ENCODE measurements around the gene PARD3.
A peak's percentile ranks its signal among the peaks of the same experiment; 100 is the strongest.

Gene PARD3

GRCh38 chr10:34679177-34679576 lies 135.9 kb downstream of the PARD3 start:
- DNase-seq, result no peak

DNA sequence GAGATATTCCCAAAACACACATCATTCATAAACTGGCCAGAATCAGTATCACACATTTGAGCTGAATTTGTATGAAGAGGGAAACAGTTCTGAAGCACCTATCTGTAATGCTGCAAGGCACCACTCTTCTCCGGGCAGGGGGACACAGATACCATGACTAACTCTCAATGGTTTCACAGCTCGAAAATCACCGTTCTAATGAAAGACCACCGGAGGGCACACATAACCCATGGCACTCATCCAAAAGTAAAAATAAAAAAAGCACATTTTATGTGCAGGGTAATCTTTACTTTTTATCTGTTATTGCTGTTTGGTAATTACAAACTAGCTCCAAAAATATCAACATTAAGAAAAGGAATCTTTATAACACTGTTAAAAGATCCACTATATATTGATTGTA lies 137.5 kb downstream of the PARD3 start:
- DNase-seq, result no peak

- DNase-seq, result no peak
Observed at GRCh38 chr10:34677132-34677531, 138.0 kb downstream of the PARD3 start.

- DNase-seq, result no peak
Observed at GRCh38 chr10:34674176-34674575, 140.9 kb downstream of the PARD3 start.

DNA sequence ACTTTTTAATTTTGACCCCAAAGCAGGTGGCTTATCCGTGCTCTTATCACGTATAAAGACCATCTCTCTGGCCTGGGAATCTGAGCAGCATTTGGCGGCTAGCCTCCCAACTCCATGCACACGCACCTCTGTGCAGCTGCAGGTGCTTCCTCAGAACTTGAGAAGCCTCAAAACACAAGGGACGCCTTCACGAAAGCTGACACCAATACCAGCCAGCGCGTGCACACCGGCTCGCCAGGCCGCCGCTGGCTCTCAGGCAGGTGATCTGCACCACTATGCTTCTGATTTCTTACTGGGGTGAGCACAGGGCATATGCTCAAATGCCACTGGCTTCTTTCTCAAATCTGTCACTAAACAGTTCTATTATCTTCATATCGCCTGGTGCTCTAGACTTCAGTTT lies 145.0 kb downstream of the PARD3 start:
- DNase-seq, result peak; percentile 13 to 28

DNA sequence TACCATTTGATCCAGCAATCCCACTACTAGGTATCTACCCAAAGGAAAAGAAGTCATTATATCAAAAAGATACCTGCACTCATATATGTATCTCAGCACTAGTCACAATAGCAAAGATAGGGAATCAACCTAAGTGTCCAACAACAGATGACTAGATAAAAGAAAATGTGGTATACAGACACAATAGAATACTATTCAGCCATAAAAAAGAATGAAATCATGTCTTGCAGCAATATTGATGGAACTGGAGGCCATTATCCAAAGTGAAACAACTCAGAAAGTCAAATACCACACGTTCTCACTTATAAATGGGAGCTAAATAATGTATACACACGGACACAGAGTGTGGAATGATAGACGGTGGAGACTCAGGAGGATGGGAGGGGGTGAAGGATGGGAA lies 146.0 kb downstream of the PARD3 start:
- no peak for DNase-seq

GRCh38 chr10:34667177-34667576 lies 147.9 kb downstream of the PARD3 start:
- DNase-seq, result no peak

GRCh38 chr10:34666008-34666704 lies 148.9 kb downstream of the PARD3 start:
- peak in 1 of 2 experiments; percentile 4 for DNase-seq

DNA sequence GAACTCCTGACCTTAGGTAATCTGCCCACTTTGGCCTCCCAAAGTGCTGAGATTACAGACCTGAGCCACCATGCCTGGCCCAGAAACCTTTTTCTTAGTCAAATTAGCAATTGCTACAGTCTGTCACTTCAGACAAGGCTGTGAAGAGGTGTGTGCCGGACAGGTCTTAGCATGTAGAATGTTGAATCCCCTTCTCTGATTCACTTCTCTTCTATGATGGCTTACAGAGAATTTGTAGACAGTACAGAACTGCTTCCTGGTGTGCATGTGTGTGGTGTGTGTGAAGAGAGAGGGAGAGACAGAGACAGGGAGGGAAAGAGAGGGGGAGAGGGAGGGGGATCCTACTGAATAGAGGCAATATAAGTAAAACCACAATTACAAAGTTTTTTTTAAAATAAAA lies 150.4 kb downstream of the PARD3 start:
- DNase-seq, result no peak

DNA sequence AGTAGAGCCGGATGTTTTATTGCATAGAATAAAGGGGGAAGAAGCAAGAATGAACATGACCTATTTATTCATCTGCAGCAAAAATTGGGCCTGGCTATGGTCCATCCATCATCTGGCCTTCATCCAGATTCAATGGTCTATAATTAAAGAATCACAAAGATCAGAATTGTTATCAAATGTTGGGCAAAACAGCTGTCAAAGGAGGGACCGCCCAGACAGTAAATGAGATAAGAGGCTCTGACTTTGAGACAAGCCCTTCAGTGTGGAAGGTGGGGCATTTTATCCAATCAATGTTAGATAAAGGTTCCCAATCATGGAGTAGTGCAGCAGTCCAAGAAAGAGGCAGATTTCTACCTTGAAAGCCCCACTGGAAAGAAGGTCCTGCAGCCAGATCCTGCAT lies 153.5 kb downstream of the PARD3 start:
- no peak for DNase-seq

DNA sequence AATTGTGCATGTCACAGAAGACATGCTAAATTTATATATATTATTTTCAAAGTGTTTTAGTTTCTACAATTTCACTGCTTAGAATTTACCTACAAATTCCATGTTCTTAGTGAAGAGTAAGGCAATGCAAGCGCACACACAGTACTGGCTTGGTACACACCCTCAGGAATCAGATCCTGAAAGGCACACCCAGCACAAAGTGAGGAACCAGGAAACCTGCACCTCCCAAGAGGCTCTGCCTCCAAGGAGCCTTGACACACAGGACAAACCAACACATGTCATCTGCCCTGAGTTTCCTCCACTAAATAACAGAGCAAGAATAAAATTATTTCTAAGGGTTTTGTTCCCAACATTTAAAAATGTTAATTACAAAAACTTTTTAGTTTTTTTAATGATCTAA lies 156.2 kb downstream of the PARD3 start:
- no peak for DNase-seq

DNA sequence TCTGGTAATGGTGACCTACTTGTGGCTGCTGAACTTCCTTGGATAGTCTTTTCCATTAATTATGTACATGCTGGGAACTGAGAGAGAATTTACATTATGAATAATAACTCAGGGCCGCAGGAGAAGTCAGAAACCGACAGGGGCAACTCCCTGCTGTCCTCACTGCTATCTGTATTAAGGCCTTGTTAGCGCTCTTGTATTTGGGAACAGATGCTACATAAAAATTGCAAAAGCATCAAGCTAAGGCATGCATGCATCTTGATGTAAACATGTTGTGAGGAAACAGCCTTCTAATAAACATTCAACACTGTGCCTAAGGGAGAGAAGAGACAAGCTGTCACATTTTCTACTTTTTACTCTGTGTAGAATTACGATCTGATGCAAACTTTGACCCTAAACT lies 158.4 kb downstream of the PARD3 start:
- DNase-seq, result no peak

DNA sequence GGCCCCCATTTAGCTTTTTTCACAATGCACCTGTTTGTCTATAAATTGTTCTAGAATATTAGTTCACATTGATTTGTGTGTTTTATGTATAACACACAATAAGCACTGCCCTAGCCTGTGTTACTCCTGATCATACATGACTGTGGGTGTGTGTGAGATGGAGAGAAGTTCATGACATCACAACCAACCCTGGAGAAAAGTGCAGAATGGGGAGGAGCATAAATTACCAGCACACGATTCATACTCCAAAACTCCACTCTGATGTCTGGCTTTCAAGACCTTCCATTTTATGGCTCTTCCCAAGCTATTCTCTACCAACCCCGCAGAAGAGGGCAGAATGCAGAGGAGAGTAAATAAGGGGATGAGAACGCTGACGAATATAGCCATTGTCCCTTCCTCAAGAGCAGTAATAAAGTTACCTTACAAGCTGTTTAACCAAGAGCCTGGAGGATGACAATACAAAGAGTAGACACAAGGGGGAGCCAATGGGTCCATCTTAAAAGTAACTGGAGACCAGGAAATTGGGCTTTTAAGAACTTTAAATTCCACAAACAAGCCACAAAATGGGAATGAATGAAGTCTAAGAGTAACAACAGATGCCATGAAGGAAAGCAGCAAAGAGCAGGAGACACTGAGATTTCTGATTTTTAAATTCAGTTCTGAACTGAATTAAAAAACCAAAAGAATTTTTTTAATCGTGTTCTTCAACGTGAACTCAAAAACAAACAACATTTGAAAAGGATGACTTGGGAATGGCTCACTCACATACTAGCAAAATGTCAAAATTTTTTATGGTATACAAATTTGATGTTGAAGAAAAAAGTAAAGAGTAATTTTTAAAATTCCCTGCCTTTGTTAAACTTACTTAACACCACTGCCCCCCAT lies 159.6 kb downstream of the PARD3 start:
- DNase-seq, result peak in 1 of 2 experiments; percentile 1

DNA sequence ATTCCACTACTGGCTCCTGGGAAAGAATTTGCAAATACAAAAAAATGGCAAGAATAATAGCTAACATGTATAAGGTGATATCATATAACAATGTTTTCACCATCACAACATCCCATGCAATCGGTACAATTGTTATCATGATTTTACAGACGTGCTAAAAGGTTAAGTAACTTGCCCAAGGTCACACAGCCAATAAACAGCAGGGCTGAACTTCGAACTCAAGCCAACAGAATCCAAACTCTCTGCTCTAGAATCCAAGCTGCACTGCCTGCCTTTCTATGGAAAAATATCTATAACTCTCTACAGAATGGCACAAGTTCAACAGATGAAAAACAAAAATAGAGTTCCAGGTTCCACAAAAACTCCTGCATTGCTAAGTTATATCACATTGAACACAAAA lies 160.9 kb downstream of the PARD3 start:
- no peak for DNase-seq

- DNase-seq, result no peak
Observed at GRCh38 chr10:34653530-34653929, 161.6 kb downstream of the PARD3 start.

DNA sequence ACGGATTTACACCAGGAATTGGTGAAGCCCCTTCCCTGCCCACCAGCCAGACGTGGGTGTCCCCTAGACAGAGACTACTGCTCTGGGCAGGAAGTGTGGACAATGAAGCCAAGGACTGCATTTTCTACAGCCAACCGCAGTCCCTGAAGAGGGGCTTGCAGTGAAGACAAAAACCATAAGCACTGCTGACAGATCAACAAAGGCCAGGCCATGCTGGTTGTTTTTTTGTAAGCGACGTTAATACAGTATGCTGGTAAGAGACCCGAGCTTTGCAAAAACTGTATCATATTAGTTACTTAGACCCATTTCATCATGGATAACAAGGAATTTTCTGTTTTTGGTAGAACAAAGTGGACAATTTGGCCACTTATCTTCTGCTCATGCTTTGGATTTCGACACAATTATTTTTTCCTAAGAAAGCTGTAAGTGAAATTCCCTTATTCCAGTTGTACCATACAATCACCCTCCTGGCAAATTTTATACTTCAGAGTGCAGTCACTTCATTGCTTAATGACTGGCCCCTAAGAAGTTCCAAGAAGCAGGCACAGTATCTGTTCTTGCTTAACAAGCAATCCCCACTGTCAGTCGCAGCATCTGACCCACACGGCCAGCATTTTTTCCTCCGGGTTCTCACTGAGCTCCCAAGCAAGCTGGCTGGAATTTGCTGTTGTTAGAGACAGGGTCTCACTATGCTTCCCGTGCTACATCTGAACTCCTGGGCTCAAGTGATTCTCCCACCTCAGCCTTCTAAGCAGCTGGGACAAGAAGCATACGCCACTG lies 163.5 kb downstream of the PARD3 start:
- no peak for DNase-seq

- no peak for DNase-seq
Observed at GRCh38 chr10:34650156-34650555, 164.9 kb downstream of the PARD3 start.

- DNase-seq, result no peak
Observed at GRCh38 chr10:34649385-34649784, 165.7 kb downstream of the PARD3 start.

- no peak for DNase-seq
Observed at GRCh38 chr10:34648919-34649318, 166.2 kb downstream of the PARD3 start.

GRCh38 chr10:34647875-34648865 lies 166.9 kb downstream of the PARD3 start:
- no peak for DNase-seq

DNA sequence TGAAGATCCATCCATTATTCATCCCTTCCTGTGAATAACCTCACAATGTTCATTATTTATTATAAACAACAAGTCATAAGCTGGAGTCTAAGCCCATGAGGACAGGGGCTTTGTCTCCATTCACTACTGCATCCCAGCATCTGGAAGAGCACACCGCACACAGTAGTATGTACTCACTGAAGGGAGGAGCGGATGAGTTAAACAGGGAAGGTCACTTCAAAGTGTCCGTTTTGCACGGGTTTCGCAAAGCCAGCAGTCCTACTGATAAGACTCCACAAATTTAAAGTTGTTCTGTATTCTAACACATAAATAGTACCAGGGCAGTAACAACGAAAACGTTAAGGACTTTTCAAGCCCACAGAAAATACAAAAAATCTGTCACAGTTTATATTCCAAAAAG lies 167.9 kb downstream of the PARD3 start:
- no peak for DNase-seq

- DNase-seq, result no peak
Observed at GRCh38 chr10:34646331-34646730, 168.8 kb downstream of the PARD3 start.
